Liver (tissue), 9 donors: ENCODE measurements around the gene SPDEF. TPM values are rescaled to one million over a fixed set of nuclear protein-coding genes. Genes with fewer than 3 reads are reported as not detected.

Source experiments
- DNase-seq: peaks from one replicate; pipeline ENCODE4 v3.0.0-alpha.2; 2017; ENCODE audit warnings: low spot score
- H3K27ac ChIP-seq, 2 donors: one replicate each; pipeline ENCODE4 v1.7.0; 2013; ENCODE audit warnings: inconsistent platforms in 2 of 2, low read length in 2 of 2, control low read depth in 1 of 2, low read depth in 1 of 2, mild to moderate bottlenecking in 1 of 2
- H3K27me3 ChIP-seq, 4 donors: one replicate each; pipeline versions ENCODE4 v1.6.1 to v1.7.0; 2013; ENCODE audit warnings: low read length in 3 of 4, inconsistent platforms in 1 of 4, mild to moderate bottlenecking in 1 of 4, moderate library complexity in 1 of 4; ENCODE audit not compliant: control insufficient read depth in 4 of 4, insufficient read depth in 4 of 4
- H3K36me3 ChIP-seq, 4 donors: one replicate each; pipeline versions ENCODE4 v1.6.1 to v1.7.0; 2013; ENCODE audit warnings: low read length in 3 of 4, mild to moderate bottlenecking in 3 of 4, low read depth in 1 of 4, moderate library complexity in 1 of 4; ENCODE audit not compliant: control insufficient read depth in 4 of 4, insufficient read depth in 3 of 4
- H3K4me1 ChIP-seq, 4 donors: one replicate each; pipeline versions ENCODE4 v1.6.1 to v1.7.0; 2013; ENCODE audit warnings: low read length in 3 of 4, mild to moderate bottlenecking in 3 of 4, moderate library complexity in 1 of 4; ENCODE audit not compliant: control insufficient read depth in 4 of 4, insufficient read depth in 4 of 4
- H3K4me3 ChIP-seq, 3 donors: one replicate each; pipeline versions ENCODE4 v1.6.1 to v1.7.0; 2013; ENCODE audit warnings: low read length in 3 of 3, control low read depth in 1 of 3, low read depth in 1 of 3, mild to moderate bottlenecking in 1 of 3
- H3K9ac ChIP-seq, 2 donors: one replicate each; pipeline ENCODE4 v1.7.0; 2013; ENCODE audit warnings: low read length in 2 of 2, mild to moderate bottlenecking in 2 of 2, moderate library complexity in 2 of 2, control low read depth in 1 of 2, low read depth in 1 of 2
- H3K9me3 ChIP-seq, 4 donors: one replicate each; pipeline versions ENCODE4 v1.6.1 to v1.7.0; 2013; ENCODE audit warnings: low read length in 3 of 4; ENCODE audit not compliant: control insufficient read depth in 4 of 4
- ATF3 ChIP-seq: IDR thresholded peaks from 2 replicates; pipeline ENCODE4 v1.6.1; 2016; ENCODE audit warnings: antibody characterized with exemption
- CTCF ChIP-seq: fragments of 150-350 bp; IDR thresholded peaks from 2 replicates; pipeline ENCODE4 v1.5.1; 2017; ENCODE audit warnings: improper control_type of control experiment, low read depth, low read length; ENCODE audit not compliant: missing input control
- FOXA1 ChIP-seq: IDR thresholded peaks from 2 replicates; pipeline ENCODE4 v1.6.1; 2016; ENCODE audit warnings: antibody characterized with exemption
- FOXA2 ChIP-seq: IDR thresholded peaks from 2 replicates; pipeline ENCODE4 v1.6.1; 2016; ENCODE audit warnings: antibody characterized with exemption
- GABPA ChIP-seq, 2 donors: IDR thresholded peaks in 1 of 2; conservative IDR thresholded peaks in 1 of 2; 2 replicates each; pipeline ENCODE4 v1.6.1; 2016; ENCODE audit warnings: antibody characterized with exemption in 2 of 2, mild to moderate bottlenecking in 1 of 2, moderate library complexity in 1 of 2
- HNF4G ChIP-seq: IDR thresholded peaks from 2 replicates; pipeline ENCODE4 v1.6.1; 2016; ENCODE audit warnings: antibody characterized with exemption
- MAX ChIP-seq: IDR thresholded peaks from 2 replicates; pipeline ENCODE4 v1.6.1; 2016; ENCODE audit warnings: antibody characterized with exemption
- RAD21 ChIP-seq, 2 donors: IDR thresholded peaks; 2 replicates each; pipeline ENCODE4 v1.6.1; 2016; ENCODE audit warnings: antibody characterized with exemption in 2 of 2, mild to moderate bottlenecking in 2 of 2
- REST ChIP-seq: IDR thresholded peaks from 2 replicates; pipeline ENCODE4 v1.6.1; 2016; ENCODE audit warnings: antibody characterized with exemption, mild to moderate bottlenecking
- TAF1 ChIP-seq: conservative IDR thresholded peaks from 2 replicates; pipeline ENCODE4 v1.6.1; 2016; ENCODE audit warnings: antibody characterized with exemption, mild to moderate bottlenecking
- YY1 ChIP-seq: IDR thresholded peaks from 2 replicates; pipeline ENCODE4 v1.6.1; 2016; ENCODE audit warnings: antibody characterized with exemption, mild to moderate bottlenecking
- WGBS: extraction: QIAGEN DNeasy Blood & Tissue Kit; methylation state at CpG from one replicate; pipeline ENCODE4 v1.1.7; 2013; 5-methylcytosine and 5-hydroxymethylcytosine counted together
- polyA plus RNA-seq, 2 donors: library from polyadenylated mRNA; stranded (reverse) in 1 of 2; unstranded in 1 of 2; fragments of 200-250 nt in 1 of 2; fragments of >200 nt in 1 of 2; fragmentation: Nextera tagmentation in 1 of 2; extraction: Ambion mirVana in 1 of 2; gene quantifications; one replicate each; pipeline versions ENCODE4 v1.2.1 to v1.2.3, GENCODE V29; 2013 to 2015
- total RNA-seq, 2 donors: library from RNA; depleted of rRNA; stranded (reverse); fragments of >200 nt; gene quantifications; one replicate each; pipeline ENCODE4 v1.2.3, GENCODE V29; 2014
- donor health status: healthy.
- donor health status: healthy.
- donor health status: healthy.
- donor health status: healthy.
- donor health status: healthy.

Gene SPDEF
- total and polyA plus RNA-seq, 4 donors: 0.05 to 0.09 TPM; not detected in 2

GRCh38 chr6:34593701-34594100, 37.6 kb upstream of the SPDEF start:
- WGBS: 74% methylated on average over 5 of the region's 5 CpGs
- no peak overlapping the region for H3K9ac ChIP-seq
- no peak overlapping the region for H3K4me3 ChIP-seq
- H3K36me3 ChIP-seq: peaks cover 4 to 14% (median 7%) of the 10 kb centered on the region in 4 donors
- TF ChIP-seq REST (no peak), RAD21 (IDR thresholded peaks at IDR 0.05) (no peak), YY1 (no peak), FOXA2 (no peak), HNF4G (no peak), MAX (no peak), GABPA (IDR thresholded peaks at IDR 0.05 in 1 of 2, conservative IDR thresholded peaks at IDR 0.05 in 1 of 2) (no peak), FOXA1 (no peak), ATF3 (no peak), TAF1 (no peak)
- H3K27me3 ChIP-seq: no peaks in the 10 kb centered on the region
- H3K9me3 ChIP-seq: no peaks in the 10 kb centered on the region
- DNase-seq: no peak
- peaks cover 4 to 9% (median 9%) of the 10 kb centered on the region in 4 donors for H3K4me1 ChIP-seq
- no peak overlapping the region for H3K27ac ChIP-seq

- Histone ChIP-seq H3K27ac (no peak overlapping the region), H3K27me3 (no peaks in the 10 kb centered on the region), H3K4me3 (no peak overlapping the region), H3K4me1 (peaks cover 0 to 2% (median under 1%) of the 10 kb centered on the region in 4 donors), H3K9me3 (no peaks in the 10 kb centered on the region), H3K36me3 (peaks cover 6 to 23% (median 8%) of the 10 kb centered on the region in 4 donors), H3K9ac (no peak overlapping the region)
- no peak for DNase-seq
- 92% methylated on average over 10 of the region's 10 CpGs for WGBS
- TF ChIP-seq YY1 (no peak), FOXA1 (no peak), CTCF (no peak), ATF3 (no peak)
Observed at GRCh38 chr6:34592208-34592952, 36.3 kb upstream of the SPDEF start.
